MCF 10A (cell line): ENCODE data around the gene OOSP3. TPM values are rescaled to one million over a fixed set of nuclear protein-coding genes. Genes with fewer than 3 reads are reported as not detected.

Experiments
- BruUV-seq: library from RNA; stranded (reverse); fragments of 400-500 nt; replicated peaks from 2 replicates; lab custom pipeline; 2021; lab: Mats Ljungman, UMichigan
- CTCF ChIA-PET: fragments of 300-600 bp; sonication (Branson Sonifier 250); formaldehyde crosslinking; extraction: SDS; loops from one replicate; lab custom pipeline; 2021; ENCODE audit warnings: antibody characterized with exemption, inconsistent platforms; lab: Yijun Ruan, JAX
- POLR2A ChIA-PET: fragments of 300-600, 350-650 bp; sonication (Branson Sonifier 250); formaldehyde crosslinking; extraction: SDS; loops from one replicate; lab custom pipeline; 2020; ENCODE audit warnings: antibody characterized with exemption, inconsistent platforms; lab: Yijun Ruan, JAX
- DNase-seq: peaks from one replicate; pipeline ENCODE4 v3.0.0-alpha.2; 2018; ENCODE audit not compliant: unreplicated experiment
- H3K27ac Mint-ChIP-seq: one replicate; pipeline ENCODE4 v1.8.0; 2022; ENCODE audit warnings: mild to moderate bottlenecking, low read depth, mixed read lengths; ENCODE audit not compliant: unreplicated experiment
- H3K27me3 Mint-ChIP-seq: one replicate; pipeline ENCODE4 v1.8.0; 2022; ENCODE audit warnings: mixed read lengths; ENCODE audit not compliant: insufficient read depth, unreplicated experiment
- H3K36me3 Mint-ChIP-seq: one replicate; pipeline ENCODE4 v1.8.0; 2022; ENCODE audit warnings: mild to moderate bottlenecking, moderate library complexity, mixed read lengths; ENCODE audit not compliant: insufficient read depth, unreplicated experiment
- H3K4me1 Mint-ChIP-seq: one replicate; pipeline ENCODE4 v1.8.0; 2022; ENCODE audit warnings: mixed read lengths; ENCODE audit not compliant: insufficient read depth, unreplicated experiment
- H3K4me3 Mint-ChIP-seq: one replicate; pipeline ENCODE4 v1.8.0; 2022; ENCODE audit warnings: mild to moderate bottlenecking, moderate library complexity, mixed read lengths; ENCODE audit not compliant: unreplicated experiment
- H3K9me3 Mint-ChIP-seq: one replicate; pipeline ENCODE4 v1.8.0; 2022; ENCODE audit warnings: mixed read lengths; ENCODE audit not compliant: unreplicated experiment
- intact Hi-C: fragments of 100-400 bp; cut with micrococcal nuclease; formaldehyde crosslinking; loops from 2 replicates; pipeline ENCODE4 v1.14.1; 2022
- total RNA-seq: library from RNA; stranded (reverse); gene quantifications from 2 replicates; pipeline ENCODE4 v1.2.3, GENCODE V29; 2022
- TF ChIP-seq, protein P1 (sequence below): fragments of 200-600 bp; IDR thresholded peaks from one replicate; pipeline ENCODE4 v1.8.0; 2022; ENCODE audit warnings: antibody characterized with exemption, mild to moderate bottlenecking; ENCODE audit not compliant: unreplicated experiment

The OOSP3 gene
- total RNA-seq, 1 experiment from 2014 or later = not detected

DNA sequence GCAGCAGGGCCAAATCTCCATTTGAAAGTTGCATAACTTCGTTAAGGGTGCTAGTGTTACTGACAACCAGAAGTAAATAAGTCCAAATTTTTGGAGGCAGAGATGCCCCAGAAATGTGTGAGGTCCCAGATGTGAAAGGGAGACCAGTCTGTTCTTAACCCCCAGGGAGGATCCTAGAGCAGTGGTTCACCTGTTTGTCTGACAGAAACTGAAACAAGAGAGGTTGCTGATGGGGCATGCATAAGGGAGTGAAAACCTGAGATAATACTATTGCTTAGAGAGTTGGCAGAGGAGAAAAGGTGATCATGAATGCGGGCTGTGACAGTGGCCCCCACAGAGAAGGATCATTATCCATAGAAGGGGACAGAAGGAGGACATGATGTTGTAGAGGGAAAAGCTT, 37.1 kb upstream of the OOSP3 start:
- BruUV-seq = no TSS peak
- intact Hi-C loops = no loop called here
- TF ChIP-seq, protein P1, sequence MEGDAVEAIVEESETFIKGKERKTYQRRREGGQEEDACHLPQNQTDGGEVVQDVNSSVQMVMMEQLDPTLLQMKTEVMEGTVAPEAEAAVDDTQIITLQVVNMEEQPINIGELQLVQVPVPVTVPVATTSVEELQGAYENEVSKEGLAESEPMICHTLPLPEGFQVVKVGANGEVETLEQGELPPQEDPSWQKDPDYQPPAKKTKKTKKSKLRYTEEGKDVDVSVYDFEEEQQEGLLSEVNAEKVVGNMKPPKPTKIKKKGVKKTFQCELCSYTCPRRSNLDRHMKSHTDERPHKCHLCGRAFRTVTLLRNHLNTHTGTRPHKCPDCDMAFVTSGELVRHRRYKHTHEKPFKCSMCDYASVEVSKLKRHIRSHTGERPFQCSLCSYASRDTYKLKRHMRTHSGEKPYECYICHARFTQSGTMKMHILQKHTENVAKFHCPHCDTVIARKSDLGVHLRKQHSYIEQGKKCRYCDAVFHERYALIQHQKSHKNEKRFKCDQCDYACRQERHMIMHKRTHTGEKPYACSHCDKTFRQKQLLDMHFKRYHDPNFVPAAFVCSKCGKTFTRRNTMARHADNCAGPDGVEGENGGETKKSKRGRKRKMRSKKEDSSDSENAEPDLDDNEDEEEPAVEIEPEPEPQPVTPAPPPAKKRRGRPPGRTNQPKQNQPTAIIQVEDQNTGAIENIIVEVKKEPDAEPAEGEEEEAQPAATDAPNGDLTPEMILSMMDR = no peak

DNA sequence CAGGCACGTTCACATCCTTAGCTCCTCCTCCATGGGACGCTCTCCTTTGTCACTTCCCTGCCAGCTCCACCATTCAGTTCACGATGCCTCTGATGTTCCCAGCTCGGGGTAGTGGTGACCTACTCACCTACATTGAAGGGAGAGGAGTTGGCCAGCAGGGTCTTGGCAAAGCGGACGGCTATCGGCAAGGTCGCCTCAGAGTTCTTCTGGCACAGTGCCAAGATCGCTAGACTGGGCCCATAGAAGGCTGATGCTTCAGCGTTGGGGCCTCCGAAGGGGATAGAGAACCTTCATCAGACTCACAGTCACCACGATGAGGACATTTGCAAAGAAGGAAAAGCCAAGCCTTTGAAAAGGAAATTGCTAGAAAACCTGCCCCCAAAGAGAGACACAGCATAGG, 36.3 kb upstream of the OOSP3 start:
- intact Hi-C loops = no loop called here
- TF ChIP-seq, protein P1 = no peak
- no peaks in the 10 kb centered on the region for H3K27me3 Mint-ChIP-seq
- CTCF ChIA-PET = interaction anchor here (0.6 to 0.7 kb wide), 2 partner anchors 62 to 141 kb away, joined by 3 read pairs; no protein-coding TSS in a partner anchor
- no peaks in the 10 kb centered on the region for H3K36me3 Mint-ChIP-seq
- DNase-seq = no peak
- H3K27ac Mint-ChIP-seq = no peak overlapping the region
- BruUV-seq = no TSS peak
- no peaks in the 10 kb centered on the region for H3K4me1 Mint-ChIP-seq
- no peaks in the 10 kb centered on the region for H3K9me3 Mint-ChIP-seq
- POLR2A ChIA-PET = no interaction called here
- H3K4me3 Mint-ChIP-seq = no peak overlapping the region

More for the DNA sequence above, 37.1 kb upstream of the OOSP3 start:
- no peak for DNase-seq
- H3K4me3 Mint-ChIP-seq = no peak overlapping the region
- no peaks in the 10 kb centered on the region for H3K4me1 Mint-ChIP-seq
- POLR2A ChIA-PET = no interaction called here
- CTCF ChIA-PET = interaction anchor here (0.6 kb wide), 1 partner anchor 142 kb away, joined by 3 read pairs; no protein-coding TSS in a partner anchor
- no peaks in the 10 kb centered on the region for H3K9me3 Mint-ChIP-seq
- H3K27ac Mint-ChIP-seq = no peak overlapping the region
- H3K36me3 Mint-ChIP-seq = no peaks in the 10 kb centered on the region
- no peaks in the 10 kb centered on the region for H3K27me3 Mint-ChIP-seq

DNA sequence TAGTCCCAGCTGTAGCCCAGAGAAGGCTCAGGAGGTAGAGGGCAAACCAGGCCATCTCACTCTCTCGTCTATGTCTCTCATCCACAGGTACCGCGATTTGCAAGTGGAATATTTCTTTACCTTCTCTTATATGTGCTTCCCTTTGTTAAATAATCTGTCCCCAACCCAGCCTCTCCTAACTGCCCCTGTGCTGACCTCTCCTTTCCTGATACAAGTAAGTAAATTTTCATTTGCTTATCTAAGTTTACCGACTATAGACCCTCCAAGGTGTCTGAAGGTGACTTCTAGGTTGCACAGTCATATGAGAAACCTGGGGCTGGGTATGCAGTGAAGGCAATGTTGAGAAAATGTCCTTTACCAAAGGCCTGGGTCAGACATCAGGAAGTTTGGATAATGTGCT, 33.2 kb upstream of the OOSP3 start, which contains the start of gene CBLIF:
TSS of gene CBLIF (minus strand) at position 101 of the 400 bp plus-strand sequence. CDS start at position 55, 46 bp downstream.
- DNase-seq = no peak
- POLR2A ChIA-PET = no interaction called here
- Mint-ChIP-seq H3K4me3 (no peak within 1 kb of the TSS), H3K27ac (no peak within 1 kb of the TSS), H3K27me3 (no peaks in the 10 kb centered on the region), H3K4me1 (no peaks in the 10 kb centered on the region), H3K36me3 (no peaks in the 10 kb centered on the region), H3K9me3 (no peaks in the 10 kb centered on the region)
- intact Hi-C loops = no loop called here
- BruUV-seq = no TSS peak
- TF ChIP-seq, protein P1 = no peak
- CTCF ChIA-PET = interaction anchor here (1.1 kb wide), 1 partner anchor 73 kb away, joined by 3 read pairs; no protein-coding TSS in a partner anchor

DNA sequence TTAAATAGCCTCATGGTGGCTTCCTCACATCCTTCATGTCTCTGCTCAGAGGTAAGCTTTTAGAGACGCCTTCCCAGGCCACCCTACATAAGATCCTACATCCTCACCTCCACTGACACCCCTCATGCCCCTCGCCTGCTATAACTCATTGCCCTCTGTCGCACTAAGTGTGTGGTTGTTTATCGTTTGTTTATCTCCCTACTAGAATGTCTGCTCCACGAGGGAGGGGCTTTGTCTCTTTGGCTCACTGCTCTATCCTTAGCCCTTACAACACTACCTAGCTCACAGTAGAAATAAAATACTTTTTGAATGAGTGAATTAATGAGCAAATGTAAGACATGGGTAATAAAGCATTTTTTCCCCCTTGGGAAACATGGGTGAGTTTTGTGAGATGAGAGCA, 32.0 kb upstream of the OOSP3 start:
- no peaks in the 10 kb centered on the region for H3K4me1 Mint-ChIP-seq
- no peak overlapping the region for H3K4me3 Mint-ChIP-seq
- H3K27me3 Mint-ChIP-seq = no peaks in the 10 kb centered on the region
- TF ChIP-seq, protein P1 = no peak
- no peak overlapping the region for H3K27ac Mint-ChIP-seq
- CTCF ChIA-PET = interaction anchor here (1.1 to 2.0 kb wide), 2 partner anchors 29 to 72 kb away, joined by 3 to 5 read pairs; no protein-coding TSS in a partner anchor
- DNase-seq = no peak
- POLR2A ChIA-PET = no interaction called here
- BruUV-seq = no TSS peak
- intact Hi-C loops = no loop called here
- no peaks in the 10 kb centered on the region for H3K9me3 Mint-ChIP-seq
- H3K36me3 Mint-ChIP-seq = no peaks in the 10 kb centered on the region
